H9 (cell line): ENCODE measurements around the gene TPGS2. TPM values are rescaled to one million over a fixed set of nuclear protein-coding genes. Genes with fewer than 3 reads are reported as not detected.

ENCODE experiments used
- DNase-seq: peaks from one replicate; pipeline ENCODE4 v3.0.0-alpha.2; 2017
- H2AFZ ChIP-seq: one replicate; pipeline ENCODE4 v1.6.1; 2013; ENCODE audit warnings: mild to moderate bottlenecking, low read length, control low read depth, moderate library complexity
- H2AK5ac ChIP-seq: 2 replicates; pipeline ENCODE4 v1.6.1; 2013; ENCODE audit warnings: low read length, control low read depth, mixed read lengths; ENCODE audit not compliant: insufficient read length
- H2BK120ac ChIP-seq: one replicate; pipeline ENCODE4 v1.6.1; 2013; ENCODE audit warnings: low read depth, mild to moderate bottlenecking, low read length, control low read depth, inconsistent platforms; ENCODE audit not compliant: poor library complexity, severe bottlenecking
- H2BK12ac ChIP-seq: 2 replicates; pipeline ENCODE4 v1.6.1; 2013; ENCODE audit warnings: low read length, control low read depth, mixed read lengths, low read depth; ENCODE audit not compliant: insufficient read length
- H2BK15ac ChIP-seq: 2 replicates; pipeline ENCODE4 v1.6.1; 2013; ENCODE audit warnings: low read depth, low read length, control low read depth
- H2BK20ac ChIP-seq: one replicate; pipeline ENCODE4 v1.6.1; 2013; ENCODE audit warnings: low read depth, mild to moderate bottlenecking, low read length, control low read depth, inconsistent platforms; ENCODE audit not compliant: poor library complexity, severe bottlenecking
- H2BK5ac ChIP-seq: 2 replicates; pipeline ENCODE4 v1.6.1; 2013; ENCODE audit warnings: low read length, control low read depth, mixed read lengths; ENCODE audit not compliant: insufficient read length
- H3K14ac ChIP-seq: 2 replicates; pipeline ENCODE4 v1.6.1; 2013; ENCODE audit warnings: low read length, control low read depth; ENCODE audit not compliant: insufficient read depth
- H3K18ac ChIP-seq: 2 replicates; pipeline ENCODE4 v1.6.1; 2013; ENCODE audit warnings: low read depth, mild to moderate bottlenecking, mixed read lengths, low read length, control low read depth; ENCODE audit not compliant: insufficient read length
- H3K23ac ChIP-seq: 2 replicates; pipeline ENCODE4 v1.6.1; 2013; ENCODE audit warnings: low read length, control low read depth, mixed read lengths, low read depth; ENCODE audit not compliant: insufficient read length
- H3K23me2 ChIP-seq: 2 replicates; pipeline ENCODE4 v1.6.1; 2013; ENCODE audit warnings: low read depth, mild to moderate bottlenecking, mixed read lengths, low read length, control low read depth; ENCODE audit not compliant: insufficient read length, poor library complexity, severe bottlenecking
- H3K27ac ChIP-seq: 2 replicates; pipeline ENCODE4 v1.5.1; 2013; ENCODE audit warnings: low read length, control low read depth, mixed read lengths, low read depth; ENCODE audit not compliant: insufficient read length
- H3K27me3 ChIP-seq: 2 replicates; pipeline ENCODE4 v1.6.1; 2013; ENCODE audit warnings: low read length, control low read depth, inconsistent platforms; ENCODE audit not compliant: insufficient read depth
- H3K4ac ChIP-seq: 2 replicates; pipeline ENCODE4 v1.6.1; 2013; ENCODE audit warnings: low read depth, mild to moderate bottlenecking, control low read depth, inconsistent platforms, low read length, moderate library complexity
- H3K4me1 ChIP-seq: 2 replicates; pipeline ENCODE4 v1.6.1; 2013; ENCODE audit warnings: low read length, control low read depth, inconsistent platforms; ENCODE audit not compliant: insufficient read depth
- H3K4me2 ChIP-seq: 2 replicates; pipeline ENCODE4 v1.6.1; 2013; ENCODE audit warnings: low read length, control low read depth, mixed read lengths; ENCODE audit not compliant: insufficient read length, insufficient read depth
- H3K56ac ChIP-seq: 2 replicates; pipeline ENCODE4 v1.6.1; 2013; ENCODE audit warnings: low read depth, mild to moderate bottlenecking, mixed read lengths, low read length, control low read depth; ENCODE audit not compliant: insufficient read length
- H3K79me1 ChIP-seq: 2 replicates; pipeline ENCODE4 v1.6.1; 2013; ENCODE audit warnings: low read depth, mild to moderate bottlenecking, moderate library complexity, low read length, control low read depth, inconsistent platforms; ENCODE audit not compliant: insufficient read depth, poor library complexity, severe bottlenecking
- H3K79me2 ChIP-seq: 2 replicates; pipeline ENCODE4 v1.6.1; 2013; ENCODE audit warnings: low read length, control low read depth, inconsistent platforms; ENCODE audit not compliant: insufficient read depth
- H3K9ac ChIP-seq: 2 replicates; pipeline ENCODE4 v1.6.1; 2013; ENCODE audit warnings: low read length, control low read depth, mixed read lengths; ENCODE audit not compliant: insufficient read length; ENCODE audit errors: extremely low read depth
- H3K9me3 ChIP-seq: one replicate; pipeline ENCODE4 v1.6.1; 2013; ENCODE audit warnings: low read depth, low read length, inconsistent platforms; ENCODE audit not compliant: control insufficient read depth
- H3T11ph ChIP-seq: one replicate; pipeline ENCODE4 v1.6.1; 2013; ENCODE audit warnings: mild to moderate bottlenecking, low read length, control low read depth, inconsistent platforms
- H4K20me1 ChIP-seq: one replicate; pipeline ENCODE4 v1.6.1; 2013; ENCODE audit not compliant: control insufficient read depth, insufficient read length, insufficient read depth
- H4K5ac ChIP-seq: 2 replicates; pipeline ENCODE4 v1.6.1; 2013; ENCODE audit warnings: low read depth, mild to moderate bottlenecking, mixed read lengths, low read length, control low read depth; ENCODE audit not compliant: insufficient read length
- H4K8ac ChIP-seq: replicated peaks from 2 replicates; pipeline ENCODE4 v1.6.1; 2013; ENCODE audit warnings: low read length, control low read depth, mixed read lengths, low read depth; ENCODE audit not compliant: insufficient read length
- H4K91ac ChIP-seq: 2 replicates; pipeline ENCODE4 v1.6.1; 2013; ENCODE audit warnings: low read depth, mild to moderate bottlenecking, moderate library complexity, mixed read lengths, low read length, control low read depth; ENCODE audit not compliant: insufficient read length
- H3K27ac Mint-ChIP-seq, 3 experiments: 2 replicates in 2 of 3; 3 replicates in 1 of 3; pipeline ENCODE4 v1.8.0; 2020 to 2021; ENCODE audit warnings: mixed read lengths in 3 of 3, mild to moderate bottlenecking in 1 of 3, moderate library complexity in 1 of 3
- H3K27me3 Mint-ChIP-seq: 2 replicates; pipeline ENCODE4 v1.8.0; 2021; ENCODE audit warnings: low read depth, mild to moderate bottlenecking, moderate library complexity, mixed read lengths
- H3K36me3 Mint-ChIP-seq, 3 experiments: 2 replicates in 2 of 3; 3 replicates in 1 of 3; pipeline ENCODE4 v1.8.0; 2020 to 2021; ENCODE audit warnings: low read depth in 3 of 3, mixed read lengths in 3 of 3; ENCODE audit not compliant: insufficient read depth in 1 of 3
- H3K4me1 Mint-ChIP-seq, 2 experiments: 2 replicates each; pipeline ENCODE4 v1.8.0; 2020; ENCODE audit warnings: mixed read lengths in 2 of 2
- H3K4me3 Mint-ChIP-seq, 2 experiments: 2 replicates in 1 of 2; 3 replicates in 1 of 2; pipeline ENCODE4 v1.8.0; 2020 to 2021; ENCODE audit warnings: mild to moderate bottlenecking in 2 of 2, mixed read lengths in 2 of 2, moderate library complexity in 1 of 2
- H3K9me3 Mint-ChIP-seq, 2 experiments: 2 replicates in 1 of 2; 3 replicates in 1 of 2; pipeline ENCODE4 v1.8.0; 2020; ENCODE audit warnings: mild to moderate bottlenecking in 2 of 2, mixed read lengths in 2 of 2, moderate library complexity in 1 of 2
- WGBS: extraction: QIAGEN DNeasy Blood & Tissue Kit; methylation state at CpG from one replicate; pipeline ENCODE4 v1.1.7; 2013; ENCODE audit warnings: missing lambda C conversion rate, low lambda C conversion rate, mixed read lengths; ENCODE audit not compliant: insufficient read length; ENCODE audit errors: extremely low coverage; 5-methylcytosine and 5-hydroxymethylcytosine counted together
- total RNA-seq: library from RNA; stranded (reverse); gene quantifications from 2 replicates; pipeline ENCODE4 v1.2.1, GENCODE V29; 2021
- TF ChIP-seq, protein P1 (sequence below): fragments of 200-600 bp; sonication (generic); conservative IDR thresholded peaks from 3 replicates; pipeline ENCODE4 v1.8.0; 2021; ENCODE audit warnings: antibody characterized with exemption, mild to moderate bottlenecking

TPGS2 gene
- total RNA-seq, 1 experiment from 2014 or later = 147 TPM

DNA sequence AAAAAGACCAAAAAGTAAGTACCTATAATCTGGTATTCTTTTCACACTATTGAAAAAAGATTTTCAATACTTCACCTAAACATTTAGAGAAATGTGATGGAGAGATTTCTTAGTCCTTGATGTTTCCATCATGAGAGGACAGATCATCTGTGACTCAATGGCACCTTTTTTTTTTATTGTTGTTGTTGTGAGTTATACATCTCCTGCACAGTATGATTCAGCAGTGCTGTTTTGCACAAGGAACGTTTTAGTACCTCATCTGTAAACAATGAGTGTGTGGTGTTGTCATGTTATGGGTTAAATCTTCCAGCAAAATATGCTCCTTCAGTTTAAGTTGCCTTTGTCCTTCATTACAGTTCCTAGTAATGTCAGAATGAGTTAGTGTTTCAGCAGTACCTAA lies 2.3 kb upstream of the TPGS2 start:
- Histone ChIP-seq H3K4me1 (no peaks in the 10 kb centered on the region), H4K91ac (no peak overlapping the region), H3K27me3 (no peaks in the 10 kb centered on the region), H2BK12ac (no peak overlapping the region), H3K23ac (no peak overlapping the region), H4K8ac (no peak overlapping the region), H3T11ph (no peak overlapping the region), H2AFZ (no peak overlapping the region), H3K4me2 (no peak overlapping the region), H3K27ac (no peak overlapping the region), H4K20me1 (no peaks in the 10 kb centered on the region), H2BK20ac (no peak overlapping the region), H3K79me1 (peaks cover 3% of the 10 kb centered on the region), H3K9ac (no peak overlapping the region), H3K23me2 (no peaks in the 10 kb centered on the region), H2BK5ac (no peak overlapping the region), H2AK5ac (no peak overlapping the region), H3K79me2 (no peaks in the 10 kb centered on the region), H2BK120ac (no peak overlapping the region), H3K14ac (no peak overlapping the region), H3K18ac (no peak overlapping the region), H3K56ac (no peak overlapping the region), H3K4ac (no peak overlapping the region), H4K5ac (no peak overlapping the region), H2BK15ac (no peak overlapping the region), H3K9me3 (no peaks in the 10 kb centered on the region)
- H3K27me3 Mint-ChIP-seq = no peaks in the 10 kb centered on the region
- peaks cover 5 to 14% (median 5%) of the 10 kb centered on the region in 3 experiments for H3K36me3 Mint-ChIP-seq
- no CpG with 5 or more reads among the region's 1 CpG for WGBS
- TF ChIP-seq, protein P1, sequence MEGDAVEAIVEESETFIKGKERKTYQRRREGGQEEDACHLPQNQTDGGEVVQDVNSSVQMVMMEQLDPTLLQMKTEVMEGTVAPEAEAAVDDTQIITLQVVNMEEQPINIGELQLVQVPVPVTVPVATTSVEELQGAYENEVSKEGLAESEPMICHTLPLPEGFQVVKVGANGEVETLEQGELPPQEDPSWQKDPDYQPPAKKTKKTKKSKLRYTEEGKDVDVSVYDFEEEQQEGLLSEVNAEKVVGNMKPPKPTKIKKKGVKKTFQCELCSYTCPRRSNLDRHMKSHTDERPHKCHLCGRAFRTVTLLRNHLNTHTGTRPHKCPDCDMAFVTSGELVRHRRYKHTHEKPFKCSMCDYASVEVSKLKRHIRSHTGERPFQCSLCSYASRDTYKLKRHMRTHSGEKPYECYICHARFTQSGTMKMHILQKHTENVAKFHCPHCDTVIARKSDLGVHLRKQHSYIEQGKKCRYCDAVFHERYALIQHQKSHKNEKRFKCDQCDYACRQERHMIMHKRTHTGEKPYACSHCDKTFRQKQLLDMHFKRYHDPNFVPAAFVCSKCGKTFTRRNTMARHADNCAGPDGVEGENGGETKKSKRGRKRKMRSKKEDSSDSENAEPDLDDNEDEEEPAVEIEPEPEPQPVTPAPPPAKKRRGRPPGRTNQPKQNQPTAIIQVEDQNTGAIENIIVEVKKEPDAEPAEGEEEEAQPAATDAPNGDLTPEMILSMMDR = no peak
- no peak for DNase-seq
- no peaks in the 10 kb centered on the region for H3K9me3 Mint-ChIP-seq
- no peak overlapping the region for H3K4me3 Mint-ChIP-seq
- H3K4me1 Mint-ChIP-seq = peaks cover 18 to 20% of the 10 kb centered on the region in 2 experiments
- H3K27ac Mint-ChIP-seq = no peak overlapping the region
